Transverse colon (tissue), 4 donors: ENCODE data around the gene TMEM167A.

Experiments
- EP300 ChIP-seq: sonication (generic); formaldehyde crosslinking; IDR thresholded peaks from one replicate; pipeline ENCODE4 v1.6.1; 2017; ENCODE audit warnings: antibody characterized with exemption, low read depth
- POLR2AphosphoS5 ChIP-seq, 3 donors: sonication (generic); formaldehyde crosslinking; IDR thresholded peaks; one replicate each; pipeline ENCODE4 v1.6.1; 2016; ENCODE audit warnings: antibody characterized with exemption in 3 of 3
- TF ChIP-seq, protein P1 (sequence below), 5 experiments: fragments of 200-600 bp in 3 of 5; fragments of 450-650 bp in 2 of 5; sonication (generic) in 3 of 5; IDR thresholded peaks; 1 replicate in 2 of 5; 2 replicates in 3 of 5; pipeline ENCODE4 v1.5.1; 2016 to 2017; ENCODE audit warnings: antibody characterized with exemption in 5 of 5, inconsistent platforms in 3 of 5, mild to moderate bottlenecking in 2 of 5, moderate library complexity in 1 of 5

DNA sequence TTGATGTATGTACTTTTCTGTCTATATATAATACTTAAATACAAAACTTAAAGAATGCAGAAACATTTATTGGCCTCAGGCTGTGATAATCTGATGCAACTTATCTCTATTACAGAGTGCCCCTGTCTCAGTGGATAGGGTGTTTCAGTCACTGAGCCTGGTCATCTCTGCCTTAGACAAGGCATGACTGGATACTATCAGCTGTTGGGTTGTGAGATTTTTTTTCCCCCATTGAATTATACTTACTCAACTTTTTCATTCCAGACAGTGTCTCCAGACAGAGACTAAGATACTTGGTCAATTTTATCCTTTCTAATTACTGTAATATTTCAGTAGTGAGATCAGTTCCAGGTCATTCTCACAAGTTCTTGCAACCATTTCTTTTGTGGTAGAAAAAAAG is 26.8 kb upstream of the TMEM167A start:
- TF ChIP-seq, protein P1, sequence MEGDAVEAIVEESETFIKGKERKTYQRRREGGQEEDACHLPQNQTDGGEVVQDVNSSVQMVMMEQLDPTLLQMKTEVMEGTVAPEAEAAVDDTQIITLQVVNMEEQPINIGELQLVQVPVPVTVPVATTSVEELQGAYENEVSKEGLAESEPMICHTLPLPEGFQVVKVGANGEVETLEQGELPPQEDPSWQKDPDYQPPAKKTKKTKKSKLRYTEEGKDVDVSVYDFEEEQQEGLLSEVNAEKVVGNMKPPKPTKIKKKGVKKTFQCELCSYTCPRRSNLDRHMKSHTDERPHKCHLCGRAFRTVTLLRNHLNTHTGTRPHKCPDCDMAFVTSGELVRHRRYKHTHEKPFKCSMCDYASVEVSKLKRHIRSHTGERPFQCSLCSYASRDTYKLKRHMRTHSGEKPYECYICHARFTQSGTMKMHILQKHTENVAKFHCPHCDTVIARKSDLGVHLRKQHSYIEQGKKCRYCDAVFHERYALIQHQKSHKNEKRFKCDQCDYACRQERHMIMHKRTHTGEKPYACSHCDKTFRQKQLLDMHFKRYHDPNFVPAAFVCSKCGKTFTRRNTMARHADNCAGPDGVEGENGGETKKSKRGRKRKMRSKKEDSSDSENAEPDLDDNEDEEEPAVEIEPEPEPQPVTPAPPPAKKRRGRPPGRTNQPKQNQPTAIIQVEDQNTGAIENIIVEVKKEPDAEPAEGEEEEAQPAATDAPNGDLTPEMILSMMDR (IDR thresholded peaks at IDR 0.05): no peak
- TF ChIP-seq POLR2AphosphoS5 (IDR thresholded peaks at IDR 0.05): no peak
- TF ChIP-seq EP300: no peak
